Stromal cell of bone marrow (primary cell): ENCODE data around the gene CYP1A1.
"Not testable (repeated sequence)": the region's sequence is repeated elsewhere in the genome, so short reads cannot be mapped to it uniquely, and the experiment has no call there.

ENCODE experiments used
- DNase-seq: peaks from one replicate; pipeline ENCODE4 v3.0.0-alpha.2; 2012; ENCODE audit warnings: low read depth

CYP1A1 gene

DNA sequence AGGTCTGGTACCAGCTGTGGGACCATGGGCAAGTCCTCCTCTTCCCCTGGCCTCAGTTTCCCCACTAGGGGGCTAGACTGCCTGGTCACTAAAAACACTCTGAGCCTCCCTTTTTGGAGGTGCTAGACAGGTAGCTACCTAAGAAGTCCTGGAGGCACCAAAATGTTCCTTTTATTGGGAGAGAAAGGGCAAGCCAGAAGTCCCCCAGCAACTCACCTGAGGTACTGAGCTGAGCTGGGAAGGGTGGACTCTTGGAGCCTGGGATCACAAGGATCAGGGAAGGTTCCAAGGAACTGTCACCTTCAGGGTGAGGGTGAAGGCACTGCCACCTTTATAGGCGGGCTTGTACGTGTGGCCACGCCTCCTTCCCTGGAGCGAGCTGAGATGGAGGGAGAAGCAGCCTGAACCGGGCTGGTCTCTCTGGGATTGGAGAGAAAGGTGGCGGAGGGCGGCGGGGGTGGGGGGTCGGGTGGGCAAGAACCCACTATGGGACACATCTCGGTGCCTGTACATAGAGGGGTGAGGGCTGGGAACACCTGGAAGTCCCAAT lies at the start of gene CYP1A1:
CYP1A1 (minus strand) TSS at position 304 of the 550 bp plus-strand sequence. CDS start 2,431 bp downstream, outside the sequence.
- DNase-seq = no peak

DNA sequence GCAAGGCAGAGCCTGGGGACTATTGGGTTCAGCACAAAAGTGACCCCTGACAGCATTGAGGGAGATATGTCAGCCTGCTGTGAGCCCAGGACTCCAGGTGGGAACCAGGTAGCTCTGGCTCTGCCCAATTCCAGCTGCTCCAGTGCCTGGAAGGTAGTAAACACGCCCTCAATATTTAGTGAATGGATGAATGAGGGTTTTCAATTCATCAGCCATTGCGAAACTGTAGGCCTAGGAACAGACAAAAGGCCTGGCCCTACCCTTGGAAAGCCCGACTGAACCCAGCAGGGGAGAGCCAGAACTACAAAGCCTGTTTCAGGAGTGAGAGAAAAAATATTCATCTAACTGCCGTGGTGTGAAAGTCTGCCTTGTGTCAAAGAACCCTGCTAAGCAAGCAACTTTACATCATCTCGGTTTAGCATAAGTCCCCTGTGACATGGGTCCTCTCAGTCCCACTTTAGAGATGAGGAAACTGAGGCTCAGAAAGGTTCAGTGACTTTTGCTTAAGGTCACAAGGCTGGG lies 48.5 kb upstream of the CYP1A1 start:
- no peak for DNase-seq

GRCh38 chr15:74773329-74773728 lies 48.0 kb upstream of the CYP1A1 start:
- DNase-seq = no peak

- DNase-seq = no peak
Measured at GRCh38 chr15:74770211-74770903, 45.0 kb upstream of the CYP1A1 start.

- DNase-seq = no peak
Measured at GRCh38 chr15:74769463-74770025, 44.2 kb upstream of the CYP1A1 start.

GRCh38 chr15:74768771-74769342 lies 43.5 kb upstream of the CYP1A1 start:
- DNase-seq = no peak

DNA sequence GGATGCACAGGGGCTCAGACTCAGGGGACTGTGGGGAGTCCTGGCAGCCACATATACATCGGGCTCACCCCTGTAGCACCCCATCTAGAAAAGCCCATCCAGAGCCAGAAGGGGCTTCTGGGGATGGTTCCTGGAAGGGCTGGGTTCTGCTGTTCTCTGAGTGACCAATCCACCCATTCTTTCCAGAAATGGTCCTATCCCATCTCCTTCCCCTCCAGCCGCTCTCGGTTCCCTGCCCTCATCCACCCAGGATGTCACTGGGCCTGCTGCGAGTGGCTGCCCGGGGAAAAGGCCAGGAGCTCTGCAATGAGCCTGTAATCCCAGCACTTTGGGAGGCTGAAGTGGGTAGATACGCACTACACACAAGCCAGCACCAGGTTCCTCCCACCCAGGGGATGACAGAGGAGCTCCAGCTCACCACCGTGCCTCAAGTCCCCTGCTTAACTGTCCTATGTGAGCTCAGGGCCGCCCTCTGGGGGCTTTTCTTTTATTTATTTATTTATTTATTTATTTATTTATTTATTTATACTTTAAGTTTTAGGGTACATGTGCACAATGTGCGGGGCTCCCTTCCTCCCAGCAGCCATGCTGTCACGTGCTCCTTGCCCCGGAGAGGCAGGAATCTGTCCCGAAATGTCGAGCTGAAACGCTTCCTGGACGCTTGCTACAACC lies 42.9 kb upstream of the CYP1A1 start:
- no peak for DNase-seq

DNA sequence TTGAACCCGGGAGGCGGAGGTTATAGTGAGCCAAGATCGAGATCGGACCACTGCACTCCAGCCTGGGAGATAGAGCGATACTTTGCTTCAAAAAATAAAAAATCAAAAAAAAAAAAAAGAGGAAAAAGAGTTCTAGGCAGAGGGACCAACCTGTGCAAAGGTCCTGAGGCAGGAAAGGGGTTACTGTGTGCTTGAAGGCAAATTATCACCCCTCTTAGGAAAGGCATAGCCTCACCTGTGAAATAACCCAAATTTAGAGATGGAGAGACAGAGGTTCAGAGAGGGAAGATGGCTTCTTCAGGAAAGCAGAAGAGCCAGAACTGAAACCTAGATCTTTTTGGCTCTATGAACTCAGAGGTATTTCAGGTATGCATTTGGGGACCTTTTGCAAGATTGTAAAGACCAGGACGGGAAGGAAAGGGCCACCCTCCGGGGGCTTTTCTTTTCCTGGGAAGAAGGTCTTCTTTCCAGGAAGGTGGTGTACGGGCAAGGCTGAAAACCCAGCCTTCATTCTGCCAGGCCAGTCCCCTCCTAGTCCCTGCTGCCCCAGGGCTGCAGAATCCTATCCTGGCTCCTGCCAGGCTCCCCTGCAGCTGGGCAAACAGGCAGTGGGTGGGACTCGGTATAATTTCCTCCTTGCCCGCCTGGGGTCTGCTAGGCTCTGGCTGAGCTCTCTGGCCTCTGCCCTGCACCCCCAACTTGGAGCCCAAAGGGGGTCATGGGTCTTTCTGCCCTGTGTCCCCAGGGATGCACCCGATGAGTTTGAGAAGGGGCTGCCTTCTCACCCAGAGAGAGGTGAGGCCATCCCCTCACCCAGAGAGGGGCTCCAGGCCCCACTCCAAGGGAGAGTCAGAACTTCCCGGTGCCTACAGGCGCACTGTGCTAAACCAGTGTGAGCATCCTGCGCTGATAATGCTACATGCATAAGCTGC lies 42.1 kb upstream of the CYP1A1 start:
- no peak for DNase-seq

DNA sequence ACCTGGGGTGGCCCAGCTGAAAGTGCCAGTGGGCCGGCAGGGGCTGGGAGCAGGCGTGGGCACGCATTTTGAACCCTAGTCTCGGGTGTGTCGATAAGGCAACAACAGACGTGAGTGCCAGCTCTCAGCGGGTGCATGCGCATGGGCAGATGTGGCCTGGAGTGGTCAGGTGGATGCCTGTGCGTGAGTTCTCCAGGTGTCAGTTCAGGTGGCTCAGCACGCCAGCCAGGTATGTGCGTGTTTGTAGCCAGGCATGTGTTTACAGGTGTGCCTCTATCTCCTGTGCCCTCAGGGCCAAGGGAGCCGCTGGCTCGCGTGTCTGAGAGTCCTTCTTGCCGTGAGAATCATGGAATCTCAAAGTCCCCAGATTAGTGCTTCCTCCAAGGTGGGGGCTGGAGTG lies 38.1 kb upstream of the CYP1A1 start:
- no peak for DNase-seq

DNA sequence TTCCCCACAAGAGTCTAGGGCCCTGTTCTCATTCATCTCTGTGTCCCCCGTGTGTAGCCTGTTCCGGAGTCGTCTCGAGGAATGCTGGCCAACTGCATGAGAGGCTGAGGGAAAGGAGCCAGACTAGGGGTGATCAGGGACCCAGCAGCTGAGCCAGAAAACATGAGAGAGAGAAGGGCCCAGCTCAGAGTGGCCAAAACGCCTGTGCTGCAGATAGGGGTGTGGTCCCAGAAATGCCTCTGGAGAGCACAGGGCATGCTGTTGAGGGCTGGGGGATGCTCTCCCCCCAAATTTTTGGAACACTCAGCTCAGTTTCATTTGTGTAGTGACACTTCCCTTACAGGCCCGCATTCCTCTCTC lies 37.4 kb upstream of the CYP1A1 start:
- DNase-seq = no peak

DNA sequence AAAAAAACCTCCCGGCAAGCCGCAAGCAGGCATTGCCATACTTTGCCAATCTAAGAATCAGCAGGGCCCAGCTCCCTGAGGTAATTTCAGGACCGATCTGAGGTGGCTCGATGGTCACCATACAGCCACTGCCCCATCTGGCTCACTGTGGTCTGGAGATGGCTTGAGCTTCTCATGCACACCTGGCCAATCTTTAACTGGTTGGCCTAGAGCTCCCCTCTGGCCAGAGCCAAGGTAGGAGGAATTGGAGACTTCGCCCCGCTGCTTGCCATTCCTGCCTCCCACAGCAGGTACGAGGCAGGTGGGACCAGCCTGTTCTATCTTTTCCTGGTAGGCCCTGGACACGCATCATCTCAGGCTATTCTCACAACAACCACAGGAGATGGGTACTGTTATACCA lies 33.4 kb upstream of the CYP1A1 start:
- no peak for DNase-seq

- no peak for DNase-seq
Measured at GRCh38 chr15:74754593-74755215, 29.4 kb upstream of the CYP1A1 start.

GRCh38 chr15:74752531-74752930 lies 27.2 kb upstream of the CYP1A1 start:
- peak; percentile 28 for DNase-seq

DNA sequence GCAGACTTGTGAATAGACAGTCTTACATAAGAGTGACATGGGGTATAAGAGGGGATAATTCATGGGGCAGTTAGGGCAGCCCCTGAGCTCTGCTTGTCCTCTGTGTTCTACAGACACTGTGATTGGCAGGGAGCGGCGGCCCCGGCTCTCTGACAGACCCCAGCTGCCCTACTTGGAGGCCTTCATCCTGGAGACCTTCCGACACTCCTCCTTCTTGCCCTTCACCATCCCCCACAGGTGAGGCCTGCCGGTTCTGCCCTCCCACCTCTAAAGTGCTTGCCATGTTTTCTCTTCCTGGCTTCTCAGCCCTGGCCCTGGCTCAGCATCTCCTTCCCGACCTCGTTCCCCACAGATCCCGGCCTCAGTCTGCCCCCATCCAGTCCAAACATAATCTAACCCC lies 26.7 kb upstream of the CYP1A1 start:
- DNase-seq = no peak

DNA sequence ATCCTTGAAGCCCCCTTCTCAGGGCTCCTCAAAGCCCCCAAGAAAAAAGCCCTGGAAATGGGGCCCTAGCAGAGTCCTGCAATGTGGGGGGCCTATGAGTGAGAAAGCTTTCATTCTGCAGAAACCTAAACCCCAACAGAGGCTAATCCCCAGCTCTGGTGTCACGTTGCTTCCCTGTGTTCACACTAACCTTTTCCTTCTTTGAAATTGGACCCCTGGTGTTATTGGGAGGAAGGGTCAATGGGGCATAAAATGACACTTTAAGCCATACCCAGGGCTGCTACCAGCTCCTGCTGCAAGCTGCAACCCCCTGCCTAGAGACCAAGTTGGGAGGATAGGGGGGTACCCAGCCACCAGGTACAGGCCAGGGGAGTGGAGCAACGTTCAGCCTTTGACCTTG lies 25.4 kb upstream of the CYP1A1 start:
- DNase-seq = no peak

DNA sequence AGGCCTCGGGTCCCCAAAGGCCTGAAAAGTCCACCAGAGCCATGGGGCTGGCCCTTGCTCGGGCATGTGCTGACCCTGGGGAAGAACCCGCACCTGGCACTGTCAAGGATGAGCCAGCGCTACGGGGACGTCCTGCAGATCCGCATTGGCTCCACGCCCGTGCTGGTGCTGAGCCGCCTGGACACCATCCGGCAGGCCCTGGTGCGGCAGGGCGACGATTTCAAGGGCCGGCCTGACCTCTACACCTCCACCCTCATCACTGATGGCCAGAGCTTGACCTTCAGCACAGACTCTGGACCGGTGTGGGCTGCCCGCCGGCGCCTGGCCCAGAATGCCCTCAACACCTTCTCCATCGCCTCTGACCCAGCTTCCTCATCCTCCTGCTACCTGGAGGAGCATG lies 24.5 kb upstream of the CYP1A1 start:
- DNase-seq = no peak

DNA sequence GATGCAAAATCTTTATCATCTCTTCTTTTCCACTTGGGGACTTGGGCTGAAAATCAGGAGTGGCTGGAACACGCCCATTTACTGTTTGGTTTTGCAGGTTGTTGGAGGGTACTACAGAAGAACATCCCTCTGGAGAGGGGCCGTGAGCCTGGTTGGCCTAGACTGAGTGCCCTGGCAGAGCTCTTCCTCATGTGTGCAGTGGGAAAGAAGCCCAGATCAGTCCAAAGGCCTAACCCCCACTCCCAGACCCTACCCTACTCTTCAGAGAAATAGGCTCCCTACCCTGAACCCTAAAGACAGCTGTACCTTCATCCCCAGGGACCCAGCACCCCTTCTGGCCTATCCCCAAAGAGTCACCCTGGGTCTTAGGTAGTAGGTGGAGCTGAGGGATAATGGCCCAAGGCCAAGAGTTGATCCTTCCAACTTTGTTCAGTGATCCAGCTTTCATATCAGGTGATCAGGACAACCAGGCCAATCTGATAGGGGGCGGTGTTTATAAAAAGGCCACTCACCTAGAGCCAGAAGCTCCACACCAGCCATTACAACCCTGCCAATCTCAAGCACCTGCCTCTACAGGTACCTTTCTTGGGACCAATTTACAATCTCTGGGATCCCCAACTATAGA lies 23.1 kb upstream of the CYP1A1 start, which contains the start of gene CYP1A2:
CYP1A2 (plus strand) TSS at position 524 of the 625 bp plus-strand sequence. CDS start 894 bp downstream, outside the sequence.
- no peak for DNase-seq

GRCh38 chr15:74746389-74746788 lies 21.1 kb upstream of the CYP1A1 start:
- no peak for DNase-seq

- no peak for DNase-seq
Measured at GRCh38 chr15:74742422-74742821, 17.1 kb upstream of the CYP1A1 start.

DNA sequence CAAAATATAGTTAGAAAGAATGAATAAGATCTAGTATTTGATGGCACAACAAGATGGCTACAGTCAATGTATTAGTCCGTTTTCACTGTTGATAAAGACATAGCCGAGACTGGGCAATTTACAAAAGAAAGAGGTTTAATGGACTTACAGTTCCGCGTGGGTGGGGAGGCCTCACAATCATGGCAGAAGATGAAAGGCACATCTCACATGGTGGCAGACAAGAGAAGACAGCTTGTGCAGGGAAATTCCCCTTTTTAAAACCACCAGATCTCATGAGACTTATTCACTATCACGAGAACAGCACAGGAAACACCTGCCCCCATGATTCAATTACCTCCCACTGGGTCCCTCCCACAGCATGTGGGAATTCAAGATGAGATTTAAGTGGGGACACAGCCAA lies 12.9 kb upstream of the CYP1A1 start:
- not testable (repeated sequence) for DNase-seq
